D721Med (cell line): ENCODE measurements around the gene TIRAP.

Source experiments
- DNase-seq: peaks from one replicate; pipeline ENCODE4 v3.0.0; 2011; ENCODE audit warnings: low spot score; ENCODE audit not compliant: insufficient read length
- FAIRE-seq: peaks from 2 replicates; lab custom pipeline; 2011; peaks lifted over from hg19 to GRCh38; lab: Jason Lieb, UNC
- CTCF ChIP-seq: IDR thresholded peaks from 2 replicates; pipeline ENCODE4 v1.5.1; 2012; ENCODE audit warnings: mild to moderate bottlenecking, control low read depth; ENCODE audit not compliant: insufficient read depth; ENCODE audit errors: missing control alignments

The TIRAP gene

GRCh38 chr11:126257144-126257543 lies 25.7 kb upstream of the TIRAP start:
- DNase-seq (no peak), FAIRE-seq (no peak)
- no peak for TF ChIP-seq CTCF

GRCh38 chr11:126257764-126258163 lies 25.1 kb upstream of the TIRAP start:
- DNase-seq (no peak), FAIRE-seq (no peak)
- no peak for TF ChIP-seq CTCF

GRCh38 chr11:126262216-126262615 lies 20.7 kb upstream of the TIRAP start:
- DNase-seq (no peak), FAIRE-seq (no peak)
- TF ChIP-seq CTCF, result no peak

GRCh38 chr11:126263489-126263888 lies 19.4 kb upstream of the TIRAP start:
- FAIRE-seq (no peak), DNase-seq (no peak)
- no peak for TF ChIP-seq CTCF

GRCh38 chr11:126265811-126266210 lies 17.1 kb upstream of the TIRAP start:
- DNase-seq (no peak), FAIRE-seq (no peak)
- TF ChIP-seq CTCF, result no peak

GRCh38 chr11:126267650-126268049 lies 15.2 kb upstream of the TIRAP start:
- DNase-seq, result no peak
- no peak for FAIRE-seq
- no peak for TF ChIP-seq CTCF

GRCh38 chr11:126268361-126268707 lies 14.6 kb upstream of the TIRAP start:
- DNase-seq (no peak), FAIRE-seq (no peak)
- no peak for TF ChIP-seq CTCF
